ENCODE results near the gene CISD1.

GRCh38 chr10:58258977-58259692 lies 9.8 kb upstream of the CISD1 start:
- peak; percentile 66 for TF ChIP-seq CTCF (conservative IDR thresholded peaks at IDR 0.05; ENCODE audit: low read length)
- TF ChIP-seq EZH2phosphoT487 (IDR thresholded peaks at IDR 0.05; ENCODE audit: borderline replicate concordance, low read depth, low read length) = no peak
